ENCODE results near the gene SBF2. TPM values are rescaled to one million over a fixed set of nuclear protein-coding genes. Genes with fewer than 3 reads are reported as not detected.

Gene SBF2
- total RNA-seq, 4 donors from 2014 or later, result 67.5 to 92.9 (median 71.6) TPM

DNA sequence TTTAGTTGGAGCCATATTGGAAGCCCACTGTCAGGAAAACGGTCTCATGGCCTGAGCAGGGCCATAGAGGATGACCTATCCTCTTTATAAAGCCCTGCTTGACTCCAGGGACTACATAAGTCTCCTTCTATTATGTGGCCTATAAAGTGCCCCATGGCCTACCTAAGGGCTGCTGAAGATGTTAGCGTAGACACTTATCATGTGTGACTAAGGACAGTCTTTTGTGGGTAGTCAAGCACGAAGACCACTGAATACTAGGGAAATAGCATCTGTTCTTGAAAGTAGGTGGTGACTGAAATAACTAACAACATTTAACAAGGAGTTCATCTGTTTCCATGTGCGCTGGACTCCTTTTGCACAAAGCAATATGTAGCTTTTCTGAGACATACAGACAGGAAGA is 513.1 kb downstream of the SBF2 start:
- Histone ChIP-seq H3K4me3 (replicated peaks in 1 of 3) (no peak overlapping the region), H3K4me1 (no peaks in the 10 kb centered on the region), H3K27ac (no peak overlapping the region), H3K36me3 (peaks cover 7 to 24% of the 10 kb centered on the region in 2 donors), H3K27me3 (no peaks in the 10 kb centered on the region), H3K9me3 (no peaks in the 10 kb centered on the region)
- no peak for DNase-seq
- no peak for TF ChIP-seq POLR2A (IDR thresholded peaks at IDR 0.05)
- TF ChIP-seq, protein P1, sequence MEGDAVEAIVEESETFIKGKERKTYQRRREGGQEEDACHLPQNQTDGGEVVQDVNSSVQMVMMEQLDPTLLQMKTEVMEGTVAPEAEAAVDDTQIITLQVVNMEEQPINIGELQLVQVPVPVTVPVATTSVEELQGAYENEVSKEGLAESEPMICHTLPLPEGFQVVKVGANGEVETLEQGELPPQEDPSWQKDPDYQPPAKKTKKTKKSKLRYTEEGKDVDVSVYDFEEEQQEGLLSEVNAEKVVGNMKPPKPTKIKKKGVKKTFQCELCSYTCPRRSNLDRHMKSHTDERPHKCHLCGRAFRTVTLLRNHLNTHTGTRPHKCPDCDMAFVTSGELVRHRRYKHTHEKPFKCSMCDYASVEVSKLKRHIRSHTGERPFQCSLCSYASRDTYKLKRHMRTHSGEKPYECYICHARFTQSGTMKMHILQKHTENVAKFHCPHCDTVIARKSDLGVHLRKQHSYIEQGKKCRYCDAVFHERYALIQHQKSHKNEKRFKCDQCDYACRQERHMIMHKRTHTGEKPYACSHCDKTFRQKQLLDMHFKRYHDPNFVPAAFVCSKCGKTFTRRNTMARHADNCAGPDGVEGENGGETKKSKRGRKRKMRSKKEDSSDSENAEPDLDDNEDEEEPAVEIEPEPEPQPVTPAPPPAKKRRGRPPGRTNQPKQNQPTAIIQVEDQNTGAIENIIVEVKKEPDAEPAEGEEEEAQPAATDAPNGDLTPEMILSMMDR (IDR thresholded peaks at IDR 0.05), result no peak
- intact Hi-C loops (cut with DNase I), result no loop called here
- 53 to 62% methylated on average over 4 of the region's 4 CpGs for WGBS, 2 donors

DNA sequence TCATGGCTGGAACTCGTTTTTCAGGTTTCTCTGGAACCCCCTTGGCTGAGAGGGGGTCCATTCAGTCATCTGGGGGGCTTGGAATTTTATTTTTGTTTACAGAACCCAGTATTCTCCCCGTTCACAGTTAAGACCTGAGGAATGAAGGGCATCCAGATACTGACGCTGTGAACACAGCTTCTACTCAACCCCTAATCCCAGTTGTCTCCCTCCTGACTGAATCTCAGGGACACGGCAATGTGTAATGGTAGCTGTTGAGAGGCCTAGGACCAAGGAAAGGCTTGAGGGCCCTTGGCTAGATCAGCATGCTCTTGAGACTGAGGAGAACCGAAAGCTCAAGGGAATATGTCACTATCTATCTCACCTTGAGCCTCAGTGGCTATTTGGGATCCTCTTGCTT is 516.5 kb downstream of the SBF2 start:
- Histone ChIP-seq H3K4me1 (peaks cover 5 to 9% of the 10 kb centered on the region in 2 donors), H3K27ac (no peak overlapping the region), H3K4me3 (replicated peaks in 1 of 3) (no peak overlapping the region), H3K36me3 (peaks cover 0 to 19% of the 10 kb centered on the region in 2 donors), H3K9me3 (no peaks in the 10 kb centered on the region), H3K27me3 (no peaks in the 10 kb centered on the region)
- no peak for DNase-seq
- 88 to 90% methylated on average over 5 of the region's 5 CpGs for WGBS, 2 donors
- intact Hi-C loops (cut with DNase I), result no loop called here
- TF ChIP-seq POLR2A (IDR thresholded peaks at IDR 0.05), result no peak
- TF ChIP-seq, protein P1 (IDR thresholded peaks at IDR 0.05), result no peak

DNA sequence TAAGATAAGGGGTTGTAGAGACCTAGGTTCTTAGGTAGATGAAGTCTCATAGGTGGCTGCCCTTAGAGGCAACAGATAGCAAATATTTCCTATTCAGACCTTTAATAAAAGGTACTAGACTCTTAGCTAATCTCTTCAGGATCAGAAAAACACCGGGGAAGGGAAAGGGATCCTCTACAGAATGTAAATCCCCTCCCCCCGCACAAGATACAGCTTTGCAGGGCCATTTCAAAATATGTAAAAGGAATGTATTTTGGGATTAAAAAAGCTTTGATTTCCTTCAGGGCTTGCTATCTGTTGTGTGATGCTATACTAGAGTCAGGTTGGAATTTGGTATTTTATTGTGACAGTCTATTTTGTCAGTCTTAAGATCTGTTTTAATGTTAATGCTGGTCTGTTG is 517.0 kb downstream of the SBF2 start:
- Histone ChIP-seq H3K36me3 (peaks cover 0 to 19% of the 10 kb centered on the region in 2 donors), H3K4me1 (peaks cover 5 to 13% of the 10 kb centered on the region in 2 donors), H3K27me3 (no peaks in the 10 kb centered on the region), H3K4me3 (replicated peaks in 1 of 3) (no peak overlapping the region), H3K9me3 (no peaks in the 10 kb centered on the region), H3K27ac (no peak overlapping the region)
- intact Hi-C loops (cut with DNase I), result no loop called here
- no peak for TF ChIP-seq POLR2A (IDR thresholded peaks at IDR 0.05)
- TF ChIP-seq, protein P1 (IDR thresholded peaks at IDR 0.05), result no peak
- 64 to 68% methylated on average over 2 of the region's 2 CpGs for WGBS, 2 donors
- DNase-seq, result no peak

DNA sequence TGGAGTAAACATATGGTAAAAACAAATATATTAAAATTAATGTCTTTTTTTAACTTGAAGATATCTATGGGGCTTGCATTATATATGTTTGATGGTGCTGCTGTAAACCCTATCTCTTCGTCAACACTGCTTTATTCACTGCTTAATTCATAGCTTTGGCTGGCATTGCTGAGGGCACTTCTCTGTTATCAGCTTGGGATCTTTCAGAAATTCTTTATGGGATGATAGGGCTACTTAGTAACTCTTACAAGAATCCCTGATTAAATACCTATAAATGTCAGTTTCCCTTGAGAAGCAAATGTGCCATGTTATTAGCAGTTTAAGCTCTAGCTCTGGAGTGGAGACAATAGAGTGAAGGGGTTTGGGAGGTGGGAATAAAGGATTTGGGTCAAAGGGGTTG is 517.8 kb downstream of the SBF2 start:
- 96 to 97% methylated on average over 1 of the region's 1 CpG for WGBS, 2 donors
- Histone ChIP-seq H3K4me1 (peaks cover 5 to 13% of the 10 kb centered on the region in 2 donors), H3K27ac (no peak overlapping the region), H3K9me3 (no peaks in the 10 kb centered on the region), H3K27me3 (no peaks in the 10 kb centered on the region), H3K4me3 (replicated peaks in 1 of 3) (no peak overlapping the region), H3K36me3 (peaks cover 0 to 16% of the 10 kb centered on the region in 2 donors)
- intact Hi-C loops (cut with DNase I), result no loop called here
- TF ChIP-seq POLR2A (IDR thresholded peaks at IDR 0.05), result no peak
- TF ChIP-seq, protein P1 (IDR thresholded peaks at IDR 0.05), result no peak
- no peak for DNase-seq

DNA sequence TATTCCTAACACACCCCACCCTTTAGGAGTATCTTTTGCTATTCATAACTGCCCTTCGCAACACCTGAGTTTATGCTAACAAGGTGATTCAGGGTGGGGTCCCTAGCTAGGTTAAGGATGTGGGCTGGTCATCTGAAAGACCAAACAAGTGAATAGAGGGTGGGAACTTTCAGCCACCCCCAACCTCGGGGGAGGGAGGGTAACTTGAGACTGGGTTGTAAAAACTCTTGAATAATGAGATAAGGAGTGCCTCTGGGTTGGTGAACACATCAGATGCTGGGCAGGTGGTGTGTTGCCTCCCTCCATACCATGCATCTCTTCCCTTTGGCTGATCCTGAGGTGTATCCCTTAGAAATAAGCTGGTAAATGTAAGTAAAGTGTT is 518.6 kb downstream of the SBF2 start:
- 59 to 79% methylated on average over 2 of the region's 2 CpGs for WGBS, 2 donors
- peaks cover 0 to 15% of the 10 kb centered on the region in 2 donors for H3K36me3 ChIP-seq
- peaks cover 5 to 13% of the 10 kb centered on the region in 2 donors for H3K4me1 ChIP-seq
- no peak overlapping the region for H3K4me3 ChIP-seq (replicated peaks in 1 of 3)
- intact Hi-C loops (cut with DNase I), result no loop called here
- no peak for DNase-seq
- no peaks in the 10 kb centered on the region for H3K9me3 ChIP-seq
- no peak overlapping the region for H3K27ac ChIP-seq
- no peaks in the 10 kb centered on the region for H3K27me3 ChIP-seq
- no peak for TF ChIP-seq POLR2A (IDR thresholded peaks at IDR 0.05)
- TF ChIP-seq, protein P1 (IDR thresholded peaks at IDR 0.05), result no peak
